Mesendoderm (in vitro differentiated cells): ENCODE results near the gene ENAH.
"Not testable (repeated sequence)": the region's sequence is repeated elsewhere in the genome, so short reads cannot be mapped to it uniquely, and the experiment has no call there.

Experiments
- DNase-seq: peaks from one replicate; pipeline ENCODE4 v3.0.0; 2013
- H2AK5ac ChIP-seq: 2 replicates; pipeline ENCODE4 v1.6.1; 2013; ENCODE audit warnings: low read length, inconsistent platforms
- H2BK120ac ChIP-seq: 2 replicates; pipeline ENCODE4 v1.6.1; 2013; ENCODE audit warnings: low read depth, mild to moderate bottlenecking, low read length, moderate library complexity, mixed read lengths
- H2BK15ac ChIP-seq: replicated peaks from 2 replicates; pipeline ENCODE4 v1.6.1; 2013; ENCODE audit warnings: low read depth, mild to moderate bottlenecking, moderate library complexity
- H2BK5ac ChIP-seq: 2 replicates; pipeline ENCODE4 v1.6.1; 2013; ENCODE audit warnings: low read length, inconsistent platforms
- H3K18ac ChIP-seq: 2 replicates; pipeline ENCODE4 v1.6.1; 2013; ENCODE audit warnings: mild to moderate bottlenecking, low read length, mixed read lengths
- H3K23ac ChIP-seq: one replicate; pipeline ENCODE4 v1.6.1; 2013; ENCODE audit warnings: low read length
- H3K27ac ChIP-seq: 2 replicates; pipeline ENCODE4 v1.5.1; 2013; ENCODE audit warnings: low read depth, mild to moderate bottlenecking, inconsistent platforms, low read length, moderate library complexity
- H3K27me3 ChIP-seq: 2 replicates; pipeline ENCODE4 v1.6.1; 2013; ENCODE audit warnings: low read length, control low read depth, mild to moderate bottlenecking, inconsistent platforms; ENCODE audit not compliant: insufficient read depth, poor library complexity
- H3K36me3 ChIP-seq: 2 replicates; pipeline ENCODE4 v1.6.1; 2013; ENCODE audit warnings: low read length, inconsistent platforms; ENCODE audit not compliant: control insufficient read depth, insufficient read depth
- H3K4ac ChIP-seq: one replicate; pipeline ENCODE4 v1.6.1; 2013; ENCODE audit warnings: low read depth, mild to moderate bottlenecking, low read length, moderate library complexity
- H3K4me1 ChIP-seq: 2 replicates; pipeline ENCODE4 v1.6.1; 2013; ENCODE audit warnings: low read depth, low read length, inconsistent platforms; ENCODE audit not compliant: control insufficient read depth
- H3K4me2 ChIP-seq: 2 replicates; pipeline ENCODE4 v1.6.1; 2013; ENCODE audit warnings: low read length
- H3K4me3 ChIP-seq: 2 replicates; pipeline ENCODE4 v1.5.1; 2013; ENCODE audit warnings: mild to moderate bottlenecking, low read length
- H3K56ac ChIP-seq: one replicate; pipeline ENCODE4 v1.6.1; 2013; ENCODE audit warnings: low read length
- H3K79me1 ChIP-seq: 2 replicates; pipeline ENCODE4 v1.6.1; 2013; ENCODE audit warnings: low read length, inconsistent platforms
- H3K79me2 ChIP-seq: 2 replicates; pipeline ENCODE4 v1.6.1; 2013; ENCODE audit warnings: mild to moderate bottlenecking, low read length; ENCODE audit not compliant: control insufficient read depth, insufficient read depth
- H3K9ac ChIP-seq: 2 replicates; pipeline ENCODE4 v1.6.1; 2013; ENCODE audit warnings: low read length, inconsistent platforms
- H4K5ac ChIP-seq: one replicate; pipeline ENCODE4 v1.6.1; 2013; ENCODE audit warnings: low read length
- H4K8ac ChIP-seq: one replicate; pipeline ENCODE4 v1.6.1; 2013; ENCODE audit warnings: low read depth, mild to moderate bottlenecking, control low read depth, low read length, moderate library complexity
- WGBS: extraction: QIAGEN DNeasy Blood & Tissue Kit; methylation state at CpG from one replicate; pipeline ENCODE4 v1.1.7; 2013; ENCODE audit warnings: low lambda C conversion rate, missing lambda C conversion rate; ENCODE audit not compliant: insufficient coverage; ENCODE audit errors: extremely low coverage; 5-methylcytosine and 5-hydroxymethylcytosine counted together

The ENAH gene

GRCh38 chr1:225637651-225638199 is 15.2 kb downstream of the ENAH start:
- no peak overlapping the region for H3K23ac ChIP-seq
- H3K79me2 ChIP-seq = peaks cover 73% of the 10 kb centered on the region
- no peak overlapping the region for H3K4me2 ChIP-seq
- H3K4me3 ChIP-seq = no peak overlapping the region
- H3K79me1 ChIP-seq = peaks cover 6% of the 10 kb centered on the region
- H3K27ac ChIP-seq = no peak overlapping the region
- H3K27me3 ChIP-seq = no peaks in the 10 kb centered on the region
- H3K4ac ChIP-seq = no peak overlapping the region
- no peak overlapping the region for H2BK15ac ChIP-seq
- H3K56ac ChIP-seq = no peak overlapping the region
- no peak overlapping the region for H2BK120ac ChIP-seq
- H3K18ac ChIP-seq = no peak overlapping the region
- H3K36me3 ChIP-seq = no peaks in the 10 kb centered on the region
- no peaks in the 10 kb centered on the region for H3K4me1 ChIP-seq
- H4K5ac ChIP-seq = no peak overlapping the region
- H2BK5ac ChIP-seq = no peak overlapping the region
- H4K8ac ChIP-seq = no peak overlapping the region
- no peak overlapping the region for H3K9ac ChIP-seq
- DNase-seq = no peak
- H2AK5ac ChIP-seq = no peak overlapping the region
- WGBS = no CpG with 5 or more reads among the region's 3 CpGs

GRCh38 chr1:225636992-225637391 is 15.9 kb downstream of the ENAH start:
- not testable (repeated sequence) for H2AK5ac ChIP-seq, DNase-seq, H3K36me3 ChIP-seq, H3K23ac ChIP-seq, H3K9ac ChIP-seq, H4K8ac ChIP-seq, H3K4me3 ChIP-seq, H3K56ac ChIP-seq, H3K18ac ChIP-seq, H3K4me2 ChIP-seq, H2BK15ac ChIP-seq, H3K79me1 ChIP-seq, H3K4ac ChIP-seq, H3K27ac ChIP-seq, H3K27me3 ChIP-seq, H3K4me1 ChIP-seq, H2BK120ac ChIP-seq, H4K5ac ChIP-seq, H2BK5ac ChIP-seq
- no CpG with 5 or more reads among the region's 8 CpGs for WGBS
- peaks cover 72% of the 10 kb centered on the region for H3K79me2 ChIP-seq

GRCh38 chr1:225635649-225636048 is 17.3 kb downstream of the ENAH start:
- Histone ChIP-seq H3K18ac (no peak overlapping the region), H3K4me2 (no peak overlapping the region), H3K4me3 (no peak overlapping the region), H3K9ac (no peak overlapping the region), H3K23ac (no peak overlapping the region), H2AK5ac (no peak overlapping the region), H3K36me3 (no peaks in the 10 kb centered on the region), H3K4me1 (no peaks in the 10 kb centered on the region), H2BK120ac (no peak overlapping the region), H3K56ac (no peak overlapping the region), H4K5ac (no peak overlapping the region), H3K27ac (no peak overlapping the region), H3K4ac (no peak overlapping the region), H3K79me1 (peaks cover 7% of the 10 kb centered on the region), H4K8ac (no peak overlapping the region), H3K79me2 (peaks cover 72% of the 10 kb centered on the region), H2BK5ac (no peak overlapping the region), H3K27me3 (no peaks in the 10 kb centered on the region), H2BK15ac (no peak overlapping the region)
- no peak for DNase-seq

- H3K23ac ChIP-seq, H4K5ac ChIP-seq, H3K4ac ChIP-seq, H2BK15ac ChIP-seq, H3K79me1 ChIP-seq, H3K4me1 ChIP-seq, H3K56ac ChIP-seq, H2BK120ac ChIP-seq, H4K8ac ChIP-seq, H3K27ac ChIP-seq, H3K27me3 ChIP-seq, DNase-seq, H3K4me3 ChIP-seq, H3K4me2 ChIP-seq, H2BK5ac ChIP-seq, H3K18ac ChIP-seq, H3K9ac ChIP-seq, H3K36me3 ChIP-seq, H2AK5ac ChIP-seq: not testable (repeated sequence)
- peaks cover 71% of the 10 kb centered on the region for H3K79me2 ChIP-seq
- WGBS = no CpG with 5 or more reads among the region's 4 CpGs
Observed at GRCh38 chr1:225632836-225633235, 20.1 kb downstream of the ENAH start.

GRCh38 chr1:225631021-225631663 is 21.8 kb downstream of the ENAH start:
- H3K27ac ChIP-seq = no peak overlapping the region
- peaks cover 4% of the 10 kb centered on the region for H3K4me1 ChIP-seq
- H4K5ac ChIP-seq = no peak overlapping the region
- no peak overlapping the region for H2BK5ac ChIP-seq
- H3K4me2 ChIP-seq = no peak overlapping the region
- H2AK5ac ChIP-seq = no peak overlapping the region
- DNase-seq = no peak
- no peak overlapping the region for H3K23ac ChIP-seq
- H3K79me2 ChIP-seq = peaks cover 70% of the 10 kb centered on the region
- no peak overlapping the region for H4K8ac ChIP-seq
- no peak overlapping the region for H2BK15ac ChIP-seq
- H3K4ac ChIP-seq = no peak overlapping the region
- WGBS = no CpG with 5 or more reads among the region's 6 CpGs
- H3K79me1 ChIP-seq = peaks cover 7% of the 10 kb centered on the region
- H2BK120ac ChIP-seq = no peak overlapping the region
- H3K27me3 ChIP-seq = no peaks in the 10 kb centered on the region
- H3K9ac ChIP-seq = no peak overlapping the region
- no peak overlapping the region for H3K18ac ChIP-seq
- no peak overlapping the region for H3K4me3 ChIP-seq
- no peak overlapping the region for H3K56ac ChIP-seq
- H3K36me3 ChIP-seq = no peaks in the 10 kb centered on the region

- Histone ChIP-seq H3K79me1 (peaks cover 7% of the 10 kb centered on the region), H2AK5ac (no peak overlapping the region), H3K36me3 (no peaks in the 10 kb centered on the region), H4K8ac (no peak overlapping the region), H2BK5ac (no peak overlapping the region), H4K5ac (no peak overlapping the region), H3K18ac (no peak overlapping the region), H3K4me2 (no peak overlapping the region), H3K79me2 (peaks cover 72% of the 10 kb centered on the region), H3K27me3 (no peaks in the 10 kb centered on the region), H3K4ac (no peak overlapping the region), H2BK15ac (no peak overlapping the region), H3K23ac (no peak overlapping the region), H3K9ac (no peak overlapping the region), H3K56ac (no peak overlapping the region), H2BK120ac (no peak overlapping the region), H3K4me3 (no peak overlapping the region), H3K4me1 (peaks cover 4% of the 10 kb centered on the region), H3K27ac (no peak overlapping the region)
- WGBS = no CpG with 5 or more reads among the region's 3 CpGs
- DNase-seq = no peak
Observed at GRCh38 chr1:225629483-225629882, 23.4 kb downstream of the ENAH start.
